ENCODE measurements around the gene ANKS1B. TPM values are rescaled to one million over a fixed set of nuclear protein-coding genes. Genes with fewer than 3 reads are reported as not detected.

The ANKS1B gene
- total RNA-seq, 1 donor from 2014 or later: 11.3 TPM

GRCh38 chr12:98922871-98923270, 1061.9 kb downstream of the ANKS1B start:
- H3K4me3 Mint-ChIP-seq (ENCODE audit: unreplicated experiment): no peak overlapping the region
- peaks cover 3% of the 10 kb centered on the region for H3K9me3 Mint-ChIP-seq (ENCODE audit: unreplicated experiment)
- no peak for TF ChIP-seq CTCF (IDR thresholded peaks at IDR 0.05; ENCODE audit: partially characterized antibody, unreplicated experiment)
- peaks cover 5% of the 10 kb centered on the region for H3K4me1 Mint-ChIP-seq (ENCODE audit: low read depth, unreplicated experiment)
- no peaks in the 10 kb centered on the region for H3K27me3 Mint-ChIP-seq (ENCODE audit: unreplicated experiment)
- no peak overlapping the region for H3K27ac Mint-ChIP-seq (ENCODE audit: unreplicated experiment)
- DNase-seq: no peak
- no peaks in the 10 kb centered on the region for H3K36me3 Mint-ChIP-seq (ENCODE audit: unreplicated experiment)

- Mint-ChIP-seq H3K4me1 (ENCODE audit: low read depth, unreplicated experiment) (peaks cover 5% of the 10 kb centered on the region), H3K9me3 (ENCODE audit: unreplicated experiment) (peaks cover 1% of the 10 kb centered on the region), H3K27ac (ENCODE audit: unreplicated experiment) (peak overlapping the region; percentile 67), H3K27me3 (ENCODE audit: unreplicated experiment) (no peaks in the 10 kb centered on the region), H3K4me3 (ENCODE audit: unreplicated experiment) (no peak overlapping the region), H3K36me3 (ENCODE audit: unreplicated experiment) (no peaks in the 10 kb centered on the region)
- TF ChIP-seq CTCF (IDR thresholded peaks at IDR 0.05; ENCODE audit: partially characterized antibody, unreplicated experiment): no peak
- DNase-seq: no peak
These were observed 1066.4 kb downstream of the ANKS1B start for GRCh38 chr12:98918176-98918863.

- no peak for TF ChIP-seq CTCF (IDR thresholded peaks at IDR 0.05; ENCODE audit: partially characterized antibody, unreplicated experiment)
- Mint-ChIP-seq H3K27ac (ENCODE audit: unreplicated experiment) (no peak overlapping the region), H3K9me3 (ENCODE audit: unreplicated experiment) (peaks cover 1% of the 10 kb centered on the region), H3K36me3 (ENCODE audit: unreplicated experiment) (no peaks in the 10 kb centered on the region), H3K27me3 (ENCODE audit: unreplicated experiment) (no peaks in the 10 kb centered on the region), H3K4me3 (ENCODE audit: unreplicated experiment) (no peak overlapping the region), H3K4me1 (ENCODE audit: low read depth, unreplicated experiment) (peaks cover 2% of the 10 kb centered on the region)
- DNase-seq: no peak
These were observed 1068.6 kb downstream of the ANKS1B start for GRCh38 chr12:98916106-98916505.

- H3K36me3 Mint-ChIP-seq (ENCODE audit: unreplicated experiment): no peaks in the 10 kb centered on the region
- no peak overlapping the region for H3K4me3 Mint-ChIP-seq (ENCODE audit: unreplicated experiment)
- no peak overlapping the region for H3K27ac Mint-ChIP-seq (ENCODE audit: unreplicated experiment)
- H3K4me1 Mint-ChIP-seq (ENCODE audit: low read depth, unreplicated experiment): peaks cover 4% of the 10 kb centered on the region
- DNase-seq: no peak
- no peak for TF ChIP-seq CTCF (IDR thresholded peaks at IDR 0.05; ENCODE audit: partially characterized antibody, unreplicated experiment)
- no peaks in the 10 kb centered on the region for H3K9me3 Mint-ChIP-seq (ENCODE audit: unreplicated experiment)
- H3K27me3 Mint-ChIP-seq (ENCODE audit: unreplicated experiment): no peaks in the 10 kb centered on the region
These were observed 1072.2 kb downstream of the ANKS1B start for GRCh38 chr12:98912401-98912974.

- TF ChIP-seq CTCF (IDR thresholded peaks at IDR 0.05; ENCODE audit: partially characterized antibody, unreplicated experiment): no peak
These were observed 1073.3 kb downstream of the ANKS1B start for GRCh38 chr12:98911396-98911795.

More at GRCh38 chr12:98911396-98911795, 1073.3 kb downstream of the ANKS1B start:
- Mint-ChIP-seq H3K4me1 (ENCODE audit: low read depth, unreplicated experiment) (peaks cover 4% of the 10 kb centered on the region), H3K27ac (ENCODE audit: unreplicated experiment) (no peak overlapping the region), H3K36me3 (ENCODE audit: unreplicated experiment) (no peaks in the 10 kb centered on the region), H3K9me3 (ENCODE audit: unreplicated experiment) (no peaks in the 10 kb centered on the region), H3K27me3 (ENCODE audit: unreplicated experiment) (no peaks in the 10 kb centered on the region), H3K4me3 (ENCODE audit: unreplicated experiment) (no peak overlapping the region)
- no peak for DNase-seq

All from glutamatergic neuron (in vitro differentiated cells).